Panc1 (cell line): Measurements from ENCODE around the gene MAP2K5. TPM values are rescaled to one million over a fixed set of nuclear protein-coding genes. Genes with fewer than 3 reads are reported as not detected.

Experiments used
- ATAC-seq: fragments of 200-7000 bp; cut with Tn5 transposase; 2 replicates; pipeline ENCODE4 v1.9.1; 2020; ENCODE audit warnings: mild to moderate bottlenecking, moderate library complexity
- BruUV-seq: library from RNA; stranded (reverse); fragments of 400-500 nt; replicated peaks from 2 replicates; lab custom pipeline; 2021; lab: Mats Ljungman, UMichigan
- CTCF ChIA-PET: fragments of 300-600 bp; sonication (Branson Sonifier 250); formaldehyde crosslinking; loops from one replicate; lab custom pipeline; 2022; ENCODE audit warnings: antibody characterized with exemption; lab: Charles Lee
- POLR2A ChIA-PET: fragments of 300-600 bp; sonication (Branson Sonifier 250); formaldehyde crosslinking; loops from one replicate; lab custom pipeline; 2022; ENCODE audit warnings: antibody characterized with exemption; lab: Charles Lee
- DNase-seq: peaks from one replicate; pipeline ENCODE4 v3.0.0-alpha.2; 2010; ENCODE audit warnings: low read depth, low spot score
- H3K27ac ChIP-seq: 2 replicates; pipeline ENCODE4 v1.5.1; 2011; ENCODE audit warnings: mild to moderate bottlenecking, low read length, inconsistent platforms
- H3K27me3 ChIP-seq: fragments of 200-500 bp; sonication (Bioruptor generic); 2 replicates; pipeline ENCODE4 v1.6.0; 2014; ENCODE audit warnings: low read length, inconsistent platforms; ENCODE audit not compliant: control insufficient read depth, insufficient read depth
- H3K36me3 ChIP-seq: fragments of 200-500 bp; sonication (Bioruptor generic); 2 replicates; pipeline ENCODE4 v1.5.1; 2014; ENCODE audit warnings: inconsistent platforms, mild to moderate bottlenecking, low read length, moderate library complexity; ENCODE audit not compliant: control insufficient read depth, insufficient read depth
- H3K4me1 ChIP-seq: 2 replicates; pipeline ENCODE4 v1.5.1; 2011; ENCODE audit warnings: inconsistent platforms, mild to moderate bottlenecking, low read length, moderate library complexity; ENCODE audit not compliant: control insufficient read depth, insufficient read depth
- H3K4me3 ChIP-seq, 2 experiments: 2 replicates each; pipeline ENCODE4 v1.5.1; 2011 to 2012; ENCODE audit warnings: low read depth in 2 of 2, low read length in 2 of 2, mild to moderate bottlenecking in 2 of 2, inconsistent platforms in 1 of 2, moderate library complexity in 1 of 2
- H3K9me3 ChIP-seq: fragments of 200-500 bp; sonication (Bioruptor generic); 2 replicates; pipeline ENCODE4 v1.5.1; 2014; ENCODE audit warnings: low read depth, mild to moderate bottlenecking, inconsistent platforms, low read length, moderate library complexity; ENCODE audit not compliant: control insufficient read depth, insufficient read depth
- POLR2AphosphoS5 ChIP-seq: IDR thresholded peaks from 2 replicates; pipeline ENCODE4 v1.6.1; 2012; ENCODE audit warnings: mild to moderate bottlenecking, low read depth, low read length, moderate library complexity
- REST ChIP-seq, 2 experiments: IDR thresholded peaks; 2 replicates each; pipeline ENCODE4 v1.6.1; 2011 to 2012; ENCODE audit warnings: low read depth in 2 of 2, control low read depth in 1 of 2, low read length in 1 of 2, mild to moderate bottlenecking in 1 of 2, moderate library complexity in 1 of 2; ENCODE audit not compliant: insufficient read depth in 1 of 2
- SIN3A ChIP-seq: IDR thresholded peaks from 2 replicates; pipeline ENCODE4 v1.6.1; 2012; ENCODE audit warnings: low read depth, mild to moderate bottlenecking, low read length, moderate library complexity, borderline replicate concordance; ENCODE audit not compliant: insufficient read depth
- TCF7L2 ChIP-seq: IDR thresholded peaks from 2 replicates; pipeline ENCODE4 v1.6.1; 2011; ENCODE audit warnings: mild to moderate bottlenecking, low read depth, low read length, inconsistent platforms
- in situ Hi-C: cut with HindIII; loops from 2 replicates; pipeline ENCODE4 v1.10.0; 2016; ENCODE audit warnings: low sequenced_read_pairs, low pct_unique_long_range_greater_than_20kb
- intact Hi-C: fragments of 100-400 bp; cut with micrococcal nuclease; formaldehyde crosslinking; loops from one replicate; pipeline ENCODE4 v1.10.0; 2022; ENCODE audit not compliant: unreplicated experiment
- total RNA-seq: library from RNA; stranded (reverse); gene quantifications from one replicate; pipeline ENCODE4 v1.2.1, GENCODE V29; 2021; ENCODE audit not compliant: unreplicated experiment
- TF ChIP-seq, protein P1 (sequence below): fragments of 450-650 bp; IDR thresholded peaks from 2 replicates; pipeline ENCODE4 v1.5.1; 2017; ENCODE audit warnings: mild to moderate bottlenecking

Gene MAP2K5
- total RNA-seq, 1 experiment from 2014 or later: 18.3 TPM

- Histone ChIP-seq H3K4me1 (peaks cover under 1% of the 10 kb centered on the region; the same call in 1 of the 2 replicates), H3K27me3 (no peaks in the 10 kb centered on the region), H3K36me3 (no peaks in the 10 kb centered on the region), H3K9me3 (no peaks in the 10 kb centered on the region), H3K4me3 (no peak overlapping the region), H3K27ac (no peak overlapping the region)
- in situ Hi-C loops: no loop called here
- DNase-seq (no peak), ATAC-seq (no peak)
- intact Hi-C loops: no loop called here
- BruUV-seq: no TSS peak
- POLR2A ChIA-PET: no interaction called here
- no peak for TF ChIP-seq REST (IDR thresholded peaks at IDR 0.05; ENCODE audit: insufficient read depth in 1 of 2, low read depth in 2 of 2, low read length in 1 of 2)
- TF ChIP-seq SIN3A: no peak
- TF ChIP-seq, protein P1, sequence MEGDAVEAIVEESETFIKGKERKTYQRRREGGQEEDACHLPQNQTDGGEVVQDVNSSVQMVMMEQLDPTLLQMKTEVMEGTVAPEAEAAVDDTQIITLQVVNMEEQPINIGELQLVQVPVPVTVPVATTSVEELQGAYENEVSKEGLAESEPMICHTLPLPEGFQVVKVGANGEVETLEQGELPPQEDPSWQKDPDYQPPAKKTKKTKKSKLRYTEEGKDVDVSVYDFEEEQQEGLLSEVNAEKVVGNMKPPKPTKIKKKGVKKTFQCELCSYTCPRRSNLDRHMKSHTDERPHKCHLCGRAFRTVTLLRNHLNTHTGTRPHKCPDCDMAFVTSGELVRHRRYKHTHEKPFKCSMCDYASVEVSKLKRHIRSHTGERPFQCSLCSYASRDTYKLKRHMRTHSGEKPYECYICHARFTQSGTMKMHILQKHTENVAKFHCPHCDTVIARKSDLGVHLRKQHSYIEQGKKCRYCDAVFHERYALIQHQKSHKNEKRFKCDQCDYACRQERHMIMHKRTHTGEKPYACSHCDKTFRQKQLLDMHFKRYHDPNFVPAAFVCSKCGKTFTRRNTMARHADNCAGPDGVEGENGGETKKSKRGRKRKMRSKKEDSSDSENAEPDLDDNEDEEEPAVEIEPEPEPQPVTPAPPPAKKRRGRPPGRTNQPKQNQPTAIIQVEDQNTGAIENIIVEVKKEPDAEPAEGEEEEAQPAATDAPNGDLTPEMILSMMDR: no peak
- no peak for TF ChIP-seq TCF7L2
- TF ChIP-seq POLR2AphosphoS5: no peak
- CTCF ChIA-PET: no interaction called here
Observed at GRCh38 chr15:67569668-67570067, 27.2 kb downstream of the MAP2K5 start.

- POLR2A ChIA-PET: no interaction called here
- Histone ChIP-seq H3K9me3 (no peaks in the 10 kb centered on the region), H3K27me3 (no peaks in the 10 kb centered on the region), H3K4me1 (peaks cover 3% of the 10 kb centered on the region; the same call in 1 of the 2 replicates), H3K27ac (no peak overlapping the region), H3K36me3 (no peaks in the 10 kb centered on the region), H3K4me3 (no peak overlapping the region)
- no TSS peak for BruUV-seq
- no peak for ATAC-seq
- intact Hi-C loops (no loop called here), in situ Hi-C loops (no loop called here)
- no peak for DNase-seq
- CTCF ChIA-PET: no interaction called here
- TF ChIP-seq POLR2AphosphoS5: no peak
- no peak for TF ChIP-seq REST (IDR thresholded peaks at IDR 0.05; ENCODE audit: insufficient read depth in 1 of 2, low read depth in 2 of 2, low read length in 1 of 2)
- TF ChIP-seq, protein P1: no peak
- TF ChIP-seq TCF7L2: no peak
- no peak for TF ChIP-seq SIN3A
Observed at GRCh38 chr15:67570875-67571647, 28.6 kb downstream of the MAP2K5 start.
